22Rv1 (cell line): ENCODE data around the gene CROT.

Experiments
- H3K27ac ChIP-seq: fragments of 450-650 bp; 2 replicates; pipeline ENCODE4 v1.5.1; 2017
- CTCF ChIP-seq: fragments of 450-650 bp; IDR thresholded peaks from 2 replicates; pipeline ENCODE4 v1.5.1; 2017; ENCODE audit warnings: mild to moderate bottlenecking
- ZFX ChIP-seq: fragments of 450-650 bp; IDR thresholded peaks from 2 replicates; pipeline ENCODE4 v1.6.1; 2017; ENCODE audit warnings: antibody characterized with exemption, borderline replicate concordance

CROT gene

GRCh38 chr7:87413951-87414793, 68.7 kb downstream of the CROT start:
- TF ChIP-seq CTCF (no peak), ZFX (no peak)
- no peak overlapping the region for H3K27ac ChIP-seq

GRCh38 chr7:87414794-87415188, 69.3 kb downstream of the CROT start:
- H3K27ac ChIP-seq: no peak overlapping the region

GRCh38 chr7:87416682-87417587, 71.5 kb downstream of the CROT start:
- no peak overlapping the region for H3K27ac ChIP-seq
- TF ChIP-seq ZFX (no peak), CTCF (peak; percentile 85)

More at GRCh38 chr7:87414794-87415188, 69.3 kb downstream of the CROT start:
- TF ChIP-seq CTCF (no peak), ZFX (no peak)

- no peak overlapping the region for H3K27ac ChIP-seq
- TF ChIP-seq CTCF (no peak), ZFX (no peak)
These were observed 74.7 kb downstream of the CROT start for GRCh38 chr7:87420173-87420572.

GRCh38 chr7:87424075-87424474, 78.6 kb downstream of the CROT start:
- H3K27ac ChIP-seq: peak overlapping the region; percentile 6; the same call in 1 of the 2 replicates
- TF ChIP-seq ZFX: no peak
- no peak for TF ChIP-seq CTCF

- no peak overlapping the region for H3K27ac ChIP-seq
- no peak for TF ChIP-seq ZFX
- no peak for TF ChIP-seq CTCF
These were observed 80.7 kb downstream of the CROT start for GRCh38 chr7:87426160-87426559.

GRCh38 chr7:87427288-87427687, 81.8 kb downstream of the CROT start:
- no peak overlapping the region for H3K27ac ChIP-seq
- TF ChIP-seq ZFX (no peak), CTCF (0 out of 2 replicates have a peak, but pooled peaks have one; percentile 2)
